BLaER1 (cell line): ENCODE data around the gene CRYBG1.

ENCODE experiments used
- H3K27ac ChIP-seq: shearing (Covaris generic); formaldehyde crosslinking; 2 replicates; pipeline ENCODE4 v1.8.1; 2022
- H3K27me3 ChIP-seq: shearing (Covaris generic); formaldehyde crosslinking; 2 replicates; pipeline ENCODE4 v1.8.1; 2022
- H3K36me3 ChIP-seq: shearing (Covaris generic); formaldehyde crosslinking; 2 replicates; pipeline ENCODE4 v1.8.1; 2022
- H3K4me1 ChIP-seq: shearing (Covaris generic); formaldehyde crosslinking; 2 replicates; pipeline ENCODE4 v1.8.1; 2022
- H3K4me2 ChIP-seq: shearing (Covaris generic); formaldehyde crosslinking; 2 replicates; pipeline ENCODE4 v1.8.1; 2022
- H3K4me3 ChIP-seq: shearing (Covaris generic); formaldehyde crosslinking; 2 replicates; pipeline ENCODE4 v1.8.1; 2022
- H3K9ac ChIP-seq: shearing (Covaris generic); formaldehyde crosslinking; 2 replicates; pipeline ENCODE4 v1.8.1; 2022
- H3K9me3 ChIP-seq: shearing (Covaris generic); formaldehyde crosslinking; 2 replicates; pipeline ENCODE4 v1.8.1; 2022
- H4K20me1 ChIP-seq: shearing (Covaris generic); formaldehyde crosslinking; 2 replicates; pipeline ENCODE4 v1.8.1; 2022
- Cebpa-rat ChIP-seq: shearing (Covaris generic); IDR thresholded peaks from 2 replicates; pipeline ENCODE4 v1.8.1; 2022

CRYBG1 gene

GRCh38 chr6:106373502-106374239 lies 13.2 kb downstream of the CRYBG1 start:
- H3K27me3 ChIP-seq = no peaks in the 10 kb centered on the region
- H3K4me3 ChIP-seq = no peak overlapping the region
- no peak overlapping the region for H3K4me2 ChIP-seq
- no peaks in the 10 kb centered on the region for H4K20me1 ChIP-seq
- TF ChIP-seq Cebpa-rat = no peak
- H3K27ac ChIP-seq = no peak overlapping the region
- H3K36me3 ChIP-seq = no peaks in the 10 kb centered on the region
- H3K9me3 ChIP-seq = no peaks in the 10 kb centered on the region
- H3K9ac ChIP-seq = no peak overlapping the region
- no peaks in the 10 kb centered on the region for H3K4me1 ChIP-seq

- no peaks in the 10 kb centered on the region for H3K36me3 ChIP-seq
- no peak for TF ChIP-seq Cebpa-rat
- H3K27me3 ChIP-seq = no peaks in the 10 kb centered on the region
- no peak overlapping the region for H3K9ac ChIP-seq
- no peak overlapping the region for H3K4me3 ChIP-seq
- H3K4me1 ChIP-seq = no peaks in the 10 kb centered on the region
- no peaks in the 10 kb centered on the region for H3K9me3 ChIP-seq
- no peak overlapping the region for H3K4me2 ChIP-seq
- H3K27ac ChIP-seq = no peak overlapping the region
- no peaks in the 10 kb centered on the region for H4K20me1 ChIP-seq
Measured at GRCh38 chr6:106377061-106377540, 16.6 kb downstream of the CRYBG1 start.

GRCh38 chr6:106379951-106380350 lies 19.4 kb downstream of the CRYBG1 start:
- TF ChIP-seq Cebpa-rat = no peak
- Histone ChIP-seq H3K4me1 (no peaks in the 10 kb centered on the region), H3K27me3 (no peaks in the 10 kb centered on the region), H3K27ac (no peak overlapping the region), H3K36me3 (no peaks in the 10 kb centered on the region), H3K9ac (no peak overlapping the region), H3K9me3 (no peaks in the 10 kb centered on the region), H4K20me1 (no peaks in the 10 kb centered on the region), H3K4me3 (no peak overlapping the region), H3K4me2 (no peak overlapping the region)

- TF ChIP-seq Cebpa-rat = no peak
- H4K20me1 ChIP-seq = no peaks in the 10 kb centered on the region
- no peak overlapping the region for H3K27ac ChIP-seq
Measured at GRCh38 chr6:106380407-106380806, 19.9 kb downstream of the CRYBG1 start.

GRCh38 chr6:106381223-106381622 lies 20.7 kb downstream of the CRYBG1 start:
- Histone ChIP-seq H3K4me1 (no peaks in the 10 kb centered on the region), H3K4me2 (no peak overlapping the region), H3K27me3 (no peaks in the 10 kb centered on the region)

More at GRCh38 chr6:106380407-106380806, 19.9 kb downstream of the CRYBG1 start:
- no peaks in the 10 kb centered on the region for H3K27me3 ChIP-seq
- H3K9ac ChIP-seq = no peak overlapping the region
- H3K4me2 ChIP-seq = no peak overlapping the region
- H3K4me1 ChIP-seq = no peaks in the 10 kb centered on the region
- H3K4me3 ChIP-seq = no peak overlapping the region
- no peaks in the 10 kb centered on the region for H3K36me3 ChIP-seq
- H3K9me3 ChIP-seq = no peaks in the 10 kb centered on the region

GRCh38 chr6:106381881-106382280 lies 21.4 kb downstream of the CRYBG1 start:
- H3K4me2 ChIP-seq = no peak overlapping the region
- TF ChIP-seq Cebpa-rat = no peak
- H3K4me3 ChIP-seq = no peak overlapping the region
- no peaks in the 10 kb centered on the region for H3K36me3 ChIP-seq
- no peaks in the 10 kb centered on the region for H3K4me1 ChIP-seq
- H3K27ac ChIP-seq = no peak overlapping the region
- no peak overlapping the region for H3K9ac ChIP-seq
- no peaks in the 10 kb centered on the region for H4K20me1 ChIP-seq
- peaks cover 6% of the 10 kb centered on the region; the same call in 1 of the 2 replicates for H3K9me3 ChIP-seq
- no peaks in the 10 kb centered on the region for H3K27me3 ChIP-seq

More at GRCh38 chr6:106381223-106381622, 20.7 kb downstream of the CRYBG1 start:
- H3K9me3 ChIP-seq = 0 out of 2 replicates have a peak, but pooled peaks cover under 1% of the 10 kb centered on the region
- no peaks in the 10 kb centered on the region for H4K20me1 ChIP-seq
- TF ChIP-seq Cebpa-rat = no peak
- no peak overlapping the region for H3K9ac ChIP-seq
- H3K27ac ChIP-seq = no peak overlapping the region
- H3K36me3 ChIP-seq = no peaks in the 10 kb centered on the region
- no peak overlapping the region for H3K4me3 ChIP-seq

- Histone ChIP-seq H3K9me3 (peaks cover 6% of the 10 kb centered on the region; the same call in 1 of the 2 replicates), H3K4me2 (no peak overlapping the region)
Measured at GRCh38 chr6:106383573-106383972, 23.1 kb downstream of the CRYBG1 start.

GRCh38 chr6:106385530-106385929 lies 25.0 kb downstream of the CRYBG1 start:
- no peaks in the 10 kb centered on the region for H3K4me1 ChIP-seq
- peaks cover 6% of the 10 kb centered on the region; the same call in 1 of the 2 replicates for H3K9me3 ChIP-seq
- H3K4me2 ChIP-seq = no peak overlapping the region
- no peak overlapping the region for H3K9ac ChIP-seq
- no peaks in the 10 kb centered on the region for H3K36me3 ChIP-seq
- H4K20me1 ChIP-seq = no peaks in the 10 kb centered on the region
- no peak overlapping the region for H3K27ac ChIP-seq
- H3K4me3 ChIP-seq = no peak overlapping the region
- H3K27me3 ChIP-seq = no peaks in the 10 kb centered on the region
- TF ChIP-seq Cebpa-rat = no peak

More at GRCh38 chr6:106383573-106383972, 23.1 kb downstream of the CRYBG1 start:
- Histone ChIP-seq H3K4me1 (no peaks in the 10 kb centered on the region), H3K9ac (no peak overlapping the region), H3K27ac (no peak overlapping the region), H4K20me1 (no peaks in the 10 kb centered on the region), H3K36me3 (no peaks in the 10 kb centered on the region), H3K27me3 (no peaks in the 10 kb centered on the region), H3K4me3 (no peak overlapping the region)
- TF ChIP-seq Cebpa-rat = no peak

- Histone ChIP-seq H3K27me3 (no peaks in the 10 kb centered on the region), H3K36me3 (no peaks in the 10 kb centered on the region), H3K4me3 (no peak overlapping the region), H3K4me2 (no peak overlapping the region), H3K4me1 (no peaks in the 10 kb centered on the region), H3K27ac (no peak overlapping the region), H3K9me3 (peaks cover 6% of the 10 kb centered on the region; the same call in 1 of the 2 replicates), H4K20me1 (no peaks in the 10 kb centered on the region), H3K9ac (no peak overlapping the region)
- TF ChIP-seq Cebpa-rat = no peak
Measured at GRCh38 chr6:106387875-106388274, 27.4 kb downstream of the CRYBG1 start.

GRCh38 chr6:106390088-106390487 lies 29.6 kb downstream of the CRYBG1 start:
- no peaks in the 10 kb centered on the region for H3K27me3 ChIP-seq
- no peaks in the 10 kb centered on the region for H3K36me3 ChIP-seq
- peaks cover 6% of the 10 kb centered on the region; the same call in 1 of the 2 replicates for H3K9me3 ChIP-seq
- H3K27ac ChIP-seq = no peak overlapping the region
- TF ChIP-seq Cebpa-rat = no peak
- no peak overlapping the region for H3K4me2 ChIP-seq
- H3K4me1 ChIP-seq = no peaks in the 10 kb centered on the region
- no peak overlapping the region for H3K9ac ChIP-seq
- no peak overlapping the region for H3K4me3 ChIP-seq
- no peaks in the 10 kb centered on the region for H4K20me1 ChIP-seq
